ENCODE data around the gene TAX1BP1.

DNA sequence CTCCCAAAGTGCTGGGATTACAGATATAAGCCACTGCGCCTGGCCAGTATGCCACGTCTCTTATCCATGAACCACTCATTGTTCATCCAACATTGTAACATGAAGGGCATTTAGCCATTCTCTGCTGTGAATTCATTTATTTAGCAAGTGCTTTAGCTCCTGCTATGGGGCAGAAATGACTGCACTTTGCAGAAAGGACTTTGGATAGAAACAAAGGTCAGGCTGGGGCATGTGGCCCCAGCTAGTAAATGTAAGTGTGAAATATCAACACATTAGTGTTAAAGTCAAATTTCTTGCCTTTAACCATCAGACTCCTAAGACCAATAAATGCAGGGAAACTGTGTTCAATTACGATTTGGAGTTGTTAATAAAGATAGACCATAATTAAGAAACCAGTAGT, 27.7 kb upstream of the TAX1BP1 start:
- TF ChIP-seq, protein P1, sequence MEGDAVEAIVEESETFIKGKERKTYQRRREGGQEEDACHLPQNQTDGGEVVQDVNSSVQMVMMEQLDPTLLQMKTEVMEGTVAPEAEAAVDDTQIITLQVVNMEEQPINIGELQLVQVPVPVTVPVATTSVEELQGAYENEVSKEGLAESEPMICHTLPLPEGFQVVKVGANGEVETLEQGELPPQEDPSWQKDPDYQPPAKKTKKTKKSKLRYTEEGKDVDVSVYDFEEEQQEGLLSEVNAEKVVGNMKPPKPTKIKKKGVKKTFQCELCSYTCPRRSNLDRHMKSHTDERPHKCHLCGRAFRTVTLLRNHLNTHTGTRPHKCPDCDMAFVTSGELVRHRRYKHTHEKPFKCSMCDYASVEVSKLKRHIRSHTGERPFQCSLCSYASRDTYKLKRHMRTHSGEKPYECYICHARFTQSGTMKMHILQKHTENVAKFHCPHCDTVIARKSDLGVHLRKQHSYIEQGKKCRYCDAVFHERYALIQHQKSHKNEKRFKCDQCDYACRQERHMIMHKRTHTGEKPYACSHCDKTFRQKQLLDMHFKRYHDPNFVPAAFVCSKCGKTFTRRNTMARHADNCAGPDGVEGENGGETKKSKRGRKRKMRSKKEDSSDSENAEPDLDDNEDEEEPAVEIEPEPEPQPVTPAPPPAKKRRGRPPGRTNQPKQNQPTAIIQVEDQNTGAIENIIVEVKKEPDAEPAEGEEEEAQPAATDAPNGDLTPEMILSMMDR (IDR thresholded peaks at IDR 0.05; ENCODE audit: poor library complexity, severe bottlenecking), result no peak
- TF ChIP-seq, protein P2, sequence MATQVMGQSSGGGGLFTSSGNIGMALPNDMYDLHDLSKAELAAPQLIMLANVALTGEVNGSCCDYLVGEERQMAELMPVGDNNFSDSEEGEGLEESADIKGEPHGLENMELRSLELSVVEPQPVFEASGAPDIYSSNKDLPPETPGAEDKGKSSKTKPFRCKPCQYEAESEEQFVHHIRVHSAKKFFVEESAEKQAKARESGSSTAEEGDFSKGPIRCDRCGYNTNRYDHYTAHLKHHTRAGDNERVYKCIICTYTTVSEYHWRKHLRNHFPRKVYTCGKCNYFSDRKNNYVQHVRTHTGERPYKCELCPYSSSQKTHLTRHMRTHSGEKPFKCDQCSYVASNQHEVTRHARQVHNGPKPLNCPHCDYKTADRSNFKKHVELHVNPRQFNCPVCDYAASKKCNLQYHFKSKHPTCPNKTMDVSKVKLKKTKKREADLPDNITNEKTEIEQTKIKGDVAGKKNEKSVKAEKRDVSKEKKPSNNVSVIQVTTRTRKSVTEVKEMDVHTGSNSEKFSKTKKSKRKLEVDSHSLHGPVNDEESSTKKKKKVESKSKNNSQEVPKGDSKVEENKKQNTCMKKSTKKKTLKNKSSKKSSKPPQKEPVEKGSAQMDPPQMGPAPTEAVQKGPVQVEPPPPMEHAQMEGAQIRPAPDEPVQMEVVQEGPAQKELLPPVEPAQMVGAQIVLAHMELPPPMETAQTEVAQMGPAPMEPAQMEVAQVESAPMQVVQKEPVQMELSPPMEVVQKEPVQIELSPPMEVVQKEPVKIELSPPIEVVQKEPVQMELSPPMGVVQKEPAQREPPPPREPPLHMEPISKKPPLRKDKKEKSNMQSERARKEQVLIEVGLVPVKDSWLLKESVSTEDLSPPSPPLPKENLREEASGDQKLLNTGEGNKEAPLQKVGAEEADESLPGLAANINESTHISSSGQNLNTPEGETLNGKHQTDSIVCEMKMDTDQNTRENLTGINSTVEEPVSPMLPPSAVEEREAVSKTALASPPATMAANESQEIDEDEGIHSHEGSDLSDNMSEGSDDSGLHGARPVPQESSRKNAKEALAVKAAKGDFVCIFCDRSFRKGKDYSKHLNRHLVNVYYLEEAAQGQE (IDR thresholded peaks at IDR 0.05; ENCODE audit: borderline replicate concordance), result no peak
- TF ChIP-seq POLR2AphosphoS5 (IDR thresholded peaks at IDR 0.05) (no peak), EZH2 (IDR thresholded peaks at IDR 0.05; ENCODE audit: borderline replicate concordance, insufficient read depth, low read length, poor library complexity, severe bottlenecking) (no peak), MXI1 (conservative IDR thresholded peaks at IDR 0.05; ENCODE audit: poor library complexity, severe bottlenecking) (no peak), RAD21 (conservative IDR thresholded peaks at IDR 0.05) (no peak), SMC3 (conservative IDR thresholded peaks at IDR 0.05; ENCODE audit: poor library complexity) (no peak)
